HL-60 (cell line): ENCODE results near the gene NEU3.

ENCODE experiments used
- POLR2AphosphoS5 ChIP-seq: IDR thresholded peaks from 2 replicates; pipeline ENCODE4 v1.6.1; 2012; ENCODE audit warnings: low read depth
- TF ChIP-seq, protein P1 (sequence below): IDR thresholded peaks from one replicate; pipeline ENCODE4 v1.5.1; 2011; ENCODE audit warnings: low read length, control low read depth, inconsistent platforms; ENCODE audit not compliant: insufficient read depth

- TF ChIP-seq, protein P1, sequence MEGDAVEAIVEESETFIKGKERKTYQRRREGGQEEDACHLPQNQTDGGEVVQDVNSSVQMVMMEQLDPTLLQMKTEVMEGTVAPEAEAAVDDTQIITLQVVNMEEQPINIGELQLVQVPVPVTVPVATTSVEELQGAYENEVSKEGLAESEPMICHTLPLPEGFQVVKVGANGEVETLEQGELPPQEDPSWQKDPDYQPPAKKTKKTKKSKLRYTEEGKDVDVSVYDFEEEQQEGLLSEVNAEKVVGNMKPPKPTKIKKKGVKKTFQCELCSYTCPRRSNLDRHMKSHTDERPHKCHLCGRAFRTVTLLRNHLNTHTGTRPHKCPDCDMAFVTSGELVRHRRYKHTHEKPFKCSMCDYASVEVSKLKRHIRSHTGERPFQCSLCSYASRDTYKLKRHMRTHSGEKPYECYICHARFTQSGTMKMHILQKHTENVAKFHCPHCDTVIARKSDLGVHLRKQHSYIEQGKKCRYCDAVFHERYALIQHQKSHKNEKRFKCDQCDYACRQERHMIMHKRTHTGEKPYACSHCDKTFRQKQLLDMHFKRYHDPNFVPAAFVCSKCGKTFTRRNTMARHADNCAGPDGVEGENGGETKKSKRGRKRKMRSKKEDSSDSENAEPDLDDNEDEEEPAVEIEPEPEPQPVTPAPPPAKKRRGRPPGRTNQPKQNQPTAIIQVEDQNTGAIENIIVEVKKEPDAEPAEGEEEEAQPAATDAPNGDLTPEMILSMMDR: no peak
- TF ChIP-seq POLR2AphosphoS5: no peak
Observed at GRCh38 chr11:75033916-75034315, 45.2 kb downstream of the NEU3 start.
